SH-SY5Y (cell line): ENCODE data around the gene SLC39A8.

ENCODE experiments used
- GATA2 ChIP-seq: IDR thresholded peaks from 2 replicates; pipeline ENCODE4 v1.6.1; 2011; ENCODE audit warnings: mild to moderate bottlenecking, low read depth, low read length
- GATA3 ChIP-seq: IDR thresholded peaks from 2 replicates; pipeline ENCODE4 v1.6.1; 2011; ENCODE audit warnings: low read depth, mild to moderate bottlenecking, low read length, moderate library complexity

- TF ChIP-seq GATA2 (no peak), GATA3 (no peak)
These were observed 1.2 kb downstream of the SLC39A8 start for GRCh38 chr4:102343964-102344519.
